ENCODE measurements around the gene PSMB11.

GRCh38 chr14:23069413-23069806 is 27.4 kb downstream of the PSMB11 start:
- TF ChIP-seq CTCF (conservative IDR thresholded peaks at IDR 0.05) (no peak), EZH2 (IDR thresholded peaks at IDR 0.05; ENCODE audit: low read depth) (no peak)
